Measurements from ENCODE around the gene CEBPA.
A peak's percentile ranks its signal among the peaks of the same experiment; 100 is the strongest.

CEBPA gene

GRCh38 chr19:33302175-33302973 lies at the start of gene CEBPA:
TSS of gene CEBPA (minus strand) at chr19:33302534. CDS start at chr19:33302414, 120 bp downstream.
- TF ChIP-seq CEBPB (IDR thresholded peaks at IDR 0.05) (no peak), YY1 (IDR thresholded peaks at IDR 0.05; ENCODE audit: low read depth) (no peak), MAX (IDR thresholded peaks at IDR 0.05) (peak; percentile 40), ZBTB7A (IDR thresholded peaks at IDR 0.05; ENCODE audit: low read depth) (peak; percentile 7; the same call in 1 of the 2 replicates), RAD21 (IDR thresholded peaks at IDR 0.05; ENCODE audit: low read depth) (peak; percentile 22; the same call in 1 of the 2 replicates), NFIC (IDR thresholded peaks at IDR 0.05) (no peak), TAF1 (IDR thresholded peaks at IDR 0.05; ENCODE audit: low read depth) (no peak), FOXM1 (IDR thresholded peaks at IDR 0.05; ENCODE audit: borderline replicate concordance, low read depth) (no peak), USF1 (IDR thresholded peaks at IDR 0.05) (peak; percentile 80), EP300 (IDR thresholded peaks at IDR 0.05; ENCODE audit: borderline replicate concordance) (no peak), EGR1 (IDR thresholded peaks at IDR 0.05) (peak; percentile 85), TEAD4 (IDR thresholded peaks at IDR 0.05) (no peak), REST (IDR thresholded peaks at IDR 0.05; ENCODE audit: low read depth) (no peak), CREB1 (IDR thresholded peaks at IDR 0.05; ENCODE audit: low read depth) (no peak), TCF12 (IDR thresholded peaks at IDR 0.05; ENCODE audit: low read depth) (no peak)

GRCh38 chr19:33350538-33351309 lies 48.4 kb upstream of the CEBPA start:
- TF ChIP-seq MAX (IDR thresholded peaks at IDR 0.05) (no peak), REST (IDR thresholded peaks at IDR 0.05; ENCODE audit: low read depth) (no peak), TCF12 (IDR thresholded peaks at IDR 0.05; ENCODE audit: low read depth) (no peak), EGR1 (IDR thresholded peaks at IDR 0.05) (no peak), TEAD4 (IDR thresholded peaks at IDR 0.05) (no peak), FOXM1 (IDR thresholded peaks at IDR 0.05; ENCODE audit: borderline replicate concordance, low read depth) (no peak), NFIC (IDR thresholded peaks at IDR 0.05) (no peak), CREB1 (IDR thresholded peaks at IDR 0.05; ENCODE audit: low read depth) (no peak), RAD21 (IDR thresholded peaks at IDR 0.05; ENCODE audit: low read depth) (no peak), CEBPB (IDR thresholded peaks at IDR 0.05) (no peak), YY1 (IDR thresholded peaks at IDR 0.05; ENCODE audit: low read depth) (no peak), USF1 (IDR thresholded peaks at IDR 0.05) (no peak), ZBTB7A (IDR thresholded peaks at IDR 0.05; ENCODE audit: low read depth) (no peak)

- TF ChIP-seq MAX (IDR thresholded peaks at IDR 0.05) (no peak), EP300 (IDR thresholded peaks at IDR 0.05; ENCODE audit: borderline replicate concordance) (no peak), CEBPB (IDR thresholded peaks at IDR 0.05) (no peak), TEAD4 (IDR thresholded peaks at IDR 0.05) (no peak), TCF12 (IDR thresholded peaks at IDR 0.05; ENCODE audit: low read depth) (no peak), YY1 (IDR thresholded peaks at IDR 0.05; ENCODE audit: low read depth) (no peak), NFIC (IDR thresholded peaks at IDR 0.05) (no peak), USF1 (IDR thresholded peaks at IDR 0.05) (no peak), RAD21 (IDR thresholded peaks at IDR 0.05; ENCODE audit: low read depth) (no peak)
These were observed 47.3 kb upstream of the CEBPA start for GRCh38 chr19:33349319-33350289.

Data from Ishikawa (cell line).